ENCODE measurements around the gene CENPQ. TPM values are rescaled to one million over a fixed set of nuclear protein-coding genes. Genes with fewer than 3 reads are reported as not detected.

The CENPQ gene
- total and polyA plus RNA-seq, 2 of the 13 experiments (the other 11 are each of a cell fraction or from before 2014, with no cell fraction given), result 9.1 to 20.1 TPM

DNA sequence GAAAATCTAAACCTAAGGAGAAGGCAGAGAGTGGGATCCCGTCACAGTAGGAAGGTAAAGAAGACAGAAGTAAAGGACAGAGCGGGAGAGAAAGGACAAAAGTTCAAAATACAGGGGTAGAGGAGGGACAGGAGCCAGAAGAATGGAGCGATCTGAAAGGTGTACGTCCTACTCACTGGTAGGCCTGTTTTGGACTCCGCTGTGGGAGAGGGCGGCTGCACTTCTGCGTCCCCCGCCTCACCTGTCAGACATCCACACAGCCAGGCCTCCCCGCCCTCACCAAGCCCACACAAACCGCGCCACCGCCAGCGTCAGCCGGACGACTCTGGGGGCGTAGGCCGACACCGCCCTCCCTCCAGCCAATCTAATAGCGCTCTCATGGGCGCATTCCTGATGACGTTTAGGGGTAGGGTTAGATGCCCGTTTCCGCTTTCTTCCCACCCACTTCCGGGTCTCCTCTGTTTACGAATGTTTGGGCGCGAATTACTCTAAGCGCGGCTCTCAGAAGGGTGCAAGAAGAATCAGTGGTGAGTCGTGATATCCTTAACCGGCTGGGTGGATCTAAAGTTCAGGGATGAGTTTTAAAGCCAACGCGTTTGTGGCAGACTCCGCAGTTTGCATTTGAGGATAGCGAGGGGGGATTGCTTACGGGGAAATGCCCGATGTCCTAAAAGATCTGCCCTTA, at the start of gene CENPQ, which contains the start of gene MMUT (continued):
- peak; percentile 72; the same call in 1 of the 2 replicates for TF ChIP-seq ARHGAP35 (CRISPR knock-in tag; IDR thresholded peaks at IDR 0.05; ENCODE audit: borderline replicate concordance)
- TF ChIP-seq ATF7 (IDR thresholded peaks at IDR 0.05), result no peak
- peak; percentile 87 for TF ChIP-seq ATF7 (CRISPR knock-in tag; IDR thresholded peaks at IDR 0.05)
- peak; percentile 99 for TF ChIP-seq PHF20 (CRISPR knock-in tag; IDR thresholded peaks at IDR 0.05)
- TF ChIP-seq SNAI1 (CRISPR knock-in tag; IDR thresholded peaks at IDR 0.05; ENCODE audit: borderline replicate concordance), result 0 out of 2 replicates have a peak, but pooled peaks have one; percentile 61
- peak; percentile 84 to 87 for TF ChIP-seq POLR2A (IDR thresholded peaks at IDR 0.05; ENCODE audit: insufficient read depth in 1 of 2, low read depth in 2 of 2, low read length in 2 of 2)
- TF ChIP-seq, protein P1, sequence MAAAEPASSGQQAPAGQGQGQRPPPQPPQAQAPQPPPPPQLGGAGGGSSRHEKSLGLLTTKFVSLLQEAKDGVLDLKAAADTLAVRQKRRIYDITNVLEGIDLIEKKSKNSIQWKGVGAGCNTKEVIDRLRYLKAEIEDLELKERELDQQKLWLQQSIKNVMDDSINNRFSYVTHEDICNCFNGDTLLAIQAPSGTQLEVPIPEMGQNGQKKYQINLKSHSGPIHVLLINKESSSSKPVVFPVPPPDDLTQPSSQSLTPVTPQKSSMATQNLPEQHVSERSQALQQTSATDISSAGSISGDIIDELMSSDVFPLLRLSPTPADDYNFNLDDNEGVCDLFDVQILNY (CRISPR knock-in tag; conservative IDR thresholded peaks at IDR 0.05), result peak; percentile 93
- TF ChIP-seq NFKBIZ (CRISPR knock-in tag; IDR thresholded peaks at IDR 0.05), result peak; percentile 70; the same call in 1 of the 2 replicates
- peak; percentile 19; the same call in 1 of the 2 replicates for TF ChIP-seq PPARG (CRISPR knock-in tag; conservative IDR thresholded peaks at IDR 0.05)
- TF ChIP-seq ZNF839 (CRISPR knock-in tag; IDR thresholded peaks at IDR 0.05; ENCODE audit: borderline replicate concordance), result peak; percentile 49; the same call in 1 of the 2 replicates
- TF ChIP-seq U2AF1 (optimal IDR thresholded peaks at IDR 0.05; ENCODE audit: low read depth, low read length), result peak; percentile 92
- TF ChIP-seq GLI4 (CRISPR knock-in tag; IDR thresholded peaks at IDR 0.05; ENCODE audit: borderline replicate concordance), result peak; percentile 58; the same call in 1 of the 2 replicates
- TF ChIP-seq NR2C2 (CRISPR knock-in tag; IDR thresholded peaks at IDR 0.05; ENCODE audit: borderline replicate concordance), result peak; percentile 98
- TF ChIP-seq, protein P2, sequence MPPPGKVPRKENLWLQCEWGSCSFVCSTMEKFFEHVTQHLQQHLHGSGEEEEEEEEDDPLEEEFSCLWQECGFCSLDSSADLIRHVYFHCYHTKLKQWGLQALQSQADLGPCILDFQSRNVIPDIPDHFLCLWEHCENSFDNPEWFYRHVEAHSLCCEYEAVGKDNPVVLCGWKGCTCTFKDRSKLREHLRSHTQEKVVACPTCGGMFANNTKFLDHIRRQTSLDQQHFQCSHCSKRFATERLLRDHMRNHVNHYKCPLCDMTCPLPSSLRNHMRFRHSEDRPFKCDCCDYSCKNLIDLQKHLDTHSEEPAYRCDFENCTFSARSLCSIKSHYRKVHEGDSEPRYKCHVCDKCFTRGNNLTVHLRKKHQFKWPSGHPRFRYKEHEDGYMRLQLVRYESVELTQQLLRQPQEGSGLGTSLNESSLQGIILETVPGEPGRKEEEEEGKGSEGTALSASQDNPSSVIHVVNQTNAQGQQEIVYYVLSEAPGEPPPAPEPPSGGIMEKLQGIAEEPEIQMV (CRISPR knock-in tag; IDR thresholded peaks at IDR 0.05; ENCODE audit: low read depth), result peak; percentile 77; the same call in 1 of the 2 replicates
- TF ChIP-seq, protein P3, sequence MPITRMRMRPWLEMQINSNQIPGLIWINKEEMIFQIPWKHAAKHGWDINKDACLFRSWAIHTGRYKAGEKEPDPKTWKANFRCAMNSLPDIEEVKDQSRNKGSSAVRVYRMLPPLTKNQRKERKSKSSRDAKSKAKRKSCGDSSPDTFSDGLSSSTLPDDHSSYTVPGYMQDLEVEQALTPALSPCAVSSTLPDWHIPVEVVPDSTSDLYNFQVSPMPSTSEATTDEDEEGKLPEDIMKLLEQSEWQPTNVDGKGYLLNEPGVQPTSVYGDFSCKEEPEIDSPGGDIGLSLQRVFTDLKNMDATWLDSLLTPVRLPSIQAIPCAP (CRISPR knock-in tag; IDR thresholded peaks at IDR 0.05; ENCODE audit: low read depth), result 0 out of 2 replicates have a peak, but pooled peaks have one; percentile 41
- TF ChIP-seq JUN (CRISPR knock-in tag; IDR thresholded peaks at IDR 0.05), result peak; percentile 69
- no peak for TF ChIP-seq ZFP82 (CRISPR knock-in tag; IDR thresholded peaks at IDR 0.05; ENCODE audit: borderline replicate concordance)
- peak; percentile 43 for TF ChIP-seq TBL1XR1 (IDR thresholded peaks at IDR 0.05; ENCODE audit: borderline replicate concordance, low read length, partially characterized antibody)
- TF ChIP-seq, protein P4, sequence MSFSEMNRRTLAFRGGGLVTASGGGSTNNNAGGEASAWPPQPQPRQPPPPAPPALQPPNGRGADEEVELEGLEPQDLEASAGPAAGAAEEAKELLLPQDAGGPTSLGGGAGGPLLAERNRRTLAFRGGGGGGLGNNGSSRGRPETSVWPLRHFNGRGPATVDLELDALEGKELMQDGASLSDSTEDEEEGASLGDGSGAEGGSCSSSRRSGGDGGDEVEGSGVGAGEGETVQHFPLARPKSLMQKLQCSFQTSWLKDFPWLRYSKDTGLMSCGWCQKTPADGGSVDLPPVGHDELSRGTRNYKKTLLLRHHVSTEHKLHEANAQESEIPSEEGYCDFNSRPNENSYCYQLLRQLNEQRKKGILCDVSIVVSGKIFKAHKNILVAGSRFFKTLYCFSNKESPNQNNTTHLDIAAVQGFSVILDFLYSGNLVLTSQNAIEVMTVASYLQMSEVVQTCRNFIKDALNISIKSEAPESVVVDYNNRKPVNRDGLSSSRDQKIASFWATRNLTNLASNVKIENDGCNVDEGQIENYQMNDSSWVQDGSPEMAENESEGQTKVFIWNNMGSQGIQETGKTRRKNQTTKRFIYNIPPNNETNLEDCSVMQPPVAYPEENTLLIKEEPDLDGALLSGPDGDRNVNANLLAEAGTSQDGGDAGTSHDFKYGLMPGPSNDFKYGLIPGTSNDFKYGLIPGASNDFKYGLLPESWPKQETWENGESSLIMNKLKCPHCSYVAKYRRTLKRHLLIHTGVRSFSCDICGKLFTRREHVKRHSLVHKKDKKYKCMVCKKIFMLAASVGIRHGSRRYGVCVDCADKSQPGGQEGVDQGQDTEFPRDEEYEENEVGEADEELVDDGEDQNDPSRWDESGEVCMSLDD (CRISPR knock-in tag; IDR thresholded peaks at IDR 0.05; ENCODE audit: borderline replicate concordance), result no peak
- TF ChIP-seq WIZ (CRISPR knock-in tag; IDR thresholded peaks at IDR 0.05), result 0 out of 2 replicates have a peak, but pooled peaks have one; percentile 76
- TF ChIP-seq ZNF616 (CRISPR knock-in tag; IDR thresholded peaks at IDR 0.05; ENCODE audit: low read depth), result peak; percentile 84
- peak; percentile 83 for TF ChIP-seq POLR2G (IDR thresholded peaks at IDR 0.05; ENCODE audit: low read depth, low read length)
- TF ChIP-seq JARID2 (CRISPR knock-in tag; IDR thresholded peaks at IDR 0.05; ENCODE audit: insufficient replicate concordance), result no peak
- no peak; the same call in 1 of the 2 replicates for TF ChIP-seq ZNF7 (CRISPR knock-in tag; IDR thresholded peaks at IDR 0.05)
